ENCODE data around the gene FLNA.
"Not testable (repeated sequence)": the region's sequence is repeated elsewhere in the genome, so short reads cannot be mapped to it uniquely, and the experiment has no call there.

FLNA gene

DNA sequence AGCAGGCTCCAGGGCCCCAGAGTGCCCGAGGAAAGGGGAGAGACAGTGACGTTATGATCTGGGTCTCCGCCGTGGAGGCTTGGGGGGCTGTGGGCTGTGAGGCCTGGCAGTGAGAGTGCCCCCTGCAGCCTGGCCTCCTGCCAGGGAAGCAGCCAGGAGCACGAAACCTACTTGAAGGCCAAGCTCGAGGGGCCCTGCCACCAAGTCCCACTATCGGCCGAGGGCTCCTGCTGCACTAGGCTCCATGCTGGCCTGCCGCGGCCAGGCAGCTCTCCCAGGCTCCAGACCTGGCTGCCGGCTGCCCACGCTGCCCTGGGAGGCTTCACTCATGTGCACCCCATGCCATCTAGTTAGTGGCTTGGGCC is 18.7 kb downstream of the FLNA start:
- no peak for DNase-seq

GRCh38 chrX:154355094-154355775 is 19.2 kb downstream of the FLNA start:
- DNase-seq, result no peak

DNA sequence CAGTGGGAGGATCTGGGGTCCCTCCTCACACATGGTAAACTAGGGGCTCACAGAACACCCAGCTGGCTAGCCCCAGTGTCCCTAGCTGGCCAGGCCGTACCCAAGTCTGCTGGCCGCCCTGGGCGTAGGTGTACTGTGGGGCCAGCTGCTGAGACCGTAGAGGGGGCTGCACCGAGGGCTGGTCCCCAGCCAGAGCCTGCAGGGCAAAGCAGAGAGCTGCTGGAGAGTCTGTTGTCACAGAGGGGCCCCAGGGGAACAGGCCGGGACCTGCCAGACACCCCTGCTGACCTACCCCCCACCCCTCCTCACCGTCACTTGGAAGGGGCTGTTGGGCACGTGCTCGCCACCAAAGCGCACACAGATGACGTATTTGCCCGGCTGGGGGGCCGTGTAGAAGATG is 19.9 kb downstream of the FLNA start:
- no peak for DNase-seq

DNA sequence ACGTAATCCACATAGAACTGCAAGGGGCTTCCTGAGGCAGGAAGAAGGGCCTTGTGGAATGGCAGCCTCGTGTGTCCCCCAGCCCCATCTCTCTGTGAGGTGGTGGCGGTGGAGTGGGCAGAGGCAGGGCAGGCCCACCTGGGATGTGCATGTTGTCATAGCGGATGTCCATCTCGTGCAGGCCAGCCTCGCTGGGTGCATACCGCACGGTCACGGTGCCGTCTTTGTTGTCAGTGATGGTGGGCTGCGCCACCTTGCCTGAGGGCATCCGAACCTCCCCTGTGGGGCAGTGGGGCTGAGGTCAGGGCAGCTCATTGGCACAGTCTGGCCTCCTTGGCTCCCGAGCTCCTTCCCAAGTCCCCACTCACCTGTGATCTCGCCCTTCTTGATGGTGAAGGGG is 20.4 kb downstream of the FLNA start:
- DNase-seq, result no peak

DNA sequence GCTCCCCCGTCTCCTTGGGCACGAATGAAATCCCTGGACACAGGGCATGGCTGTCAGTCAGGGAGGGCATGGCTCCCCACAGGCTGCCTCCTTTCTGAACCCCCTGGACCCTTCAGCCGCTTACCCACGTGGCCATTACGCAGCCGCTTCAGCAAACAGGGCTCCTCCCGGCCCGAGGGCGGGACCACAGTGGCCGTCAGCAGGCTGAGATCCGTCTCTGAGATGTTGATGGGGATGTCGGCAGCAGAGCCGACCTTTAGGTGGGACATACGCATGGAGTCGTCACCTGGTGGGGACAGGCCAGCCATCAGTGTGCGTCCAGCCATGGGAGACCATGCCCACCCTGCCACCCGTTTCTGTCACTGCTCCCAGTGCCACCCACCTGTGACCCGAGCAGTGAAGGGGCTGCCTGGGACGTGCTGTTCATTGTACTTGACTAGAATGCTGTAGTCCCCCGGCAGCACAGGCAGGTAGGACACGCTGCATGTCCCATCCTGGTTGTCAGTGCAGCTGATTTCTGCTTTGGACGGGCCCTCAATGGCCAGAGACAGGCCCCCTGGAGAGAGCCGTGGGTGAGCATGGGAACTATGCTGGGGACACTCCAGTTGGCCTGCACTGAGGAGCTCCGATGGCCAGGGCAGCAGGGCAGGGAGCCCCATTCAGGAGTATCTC is 21.1 kb downstream of the FLNA start:
- DNase-seq, result no peak

- DNase-seq, result no peak
These were observed 22.0 kb downstream of the FLNA start for GRCh38 chrX:154352466-154352865.

DNA sequence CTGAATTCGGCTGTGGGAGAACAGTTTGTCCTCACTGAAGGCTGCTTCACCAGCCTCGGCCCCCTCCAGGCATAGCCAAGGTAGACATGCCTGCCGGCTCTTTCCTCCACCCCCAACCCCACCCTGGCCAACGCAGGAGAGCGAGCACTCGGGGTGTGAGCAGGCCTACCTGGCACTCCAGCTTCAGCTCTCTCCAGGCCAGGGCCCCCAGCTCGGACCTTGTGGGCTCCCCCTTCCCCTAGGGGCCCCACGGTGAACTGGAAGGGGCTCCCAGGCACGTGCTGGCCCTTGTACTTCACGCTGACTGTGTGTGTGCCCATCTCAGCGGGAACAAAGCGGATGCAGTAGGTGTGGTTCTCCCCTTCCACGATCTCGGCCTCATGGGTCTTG is 22.4 kb downstream of the FLNA start:
- no peak for DNase-seq

DNA sequence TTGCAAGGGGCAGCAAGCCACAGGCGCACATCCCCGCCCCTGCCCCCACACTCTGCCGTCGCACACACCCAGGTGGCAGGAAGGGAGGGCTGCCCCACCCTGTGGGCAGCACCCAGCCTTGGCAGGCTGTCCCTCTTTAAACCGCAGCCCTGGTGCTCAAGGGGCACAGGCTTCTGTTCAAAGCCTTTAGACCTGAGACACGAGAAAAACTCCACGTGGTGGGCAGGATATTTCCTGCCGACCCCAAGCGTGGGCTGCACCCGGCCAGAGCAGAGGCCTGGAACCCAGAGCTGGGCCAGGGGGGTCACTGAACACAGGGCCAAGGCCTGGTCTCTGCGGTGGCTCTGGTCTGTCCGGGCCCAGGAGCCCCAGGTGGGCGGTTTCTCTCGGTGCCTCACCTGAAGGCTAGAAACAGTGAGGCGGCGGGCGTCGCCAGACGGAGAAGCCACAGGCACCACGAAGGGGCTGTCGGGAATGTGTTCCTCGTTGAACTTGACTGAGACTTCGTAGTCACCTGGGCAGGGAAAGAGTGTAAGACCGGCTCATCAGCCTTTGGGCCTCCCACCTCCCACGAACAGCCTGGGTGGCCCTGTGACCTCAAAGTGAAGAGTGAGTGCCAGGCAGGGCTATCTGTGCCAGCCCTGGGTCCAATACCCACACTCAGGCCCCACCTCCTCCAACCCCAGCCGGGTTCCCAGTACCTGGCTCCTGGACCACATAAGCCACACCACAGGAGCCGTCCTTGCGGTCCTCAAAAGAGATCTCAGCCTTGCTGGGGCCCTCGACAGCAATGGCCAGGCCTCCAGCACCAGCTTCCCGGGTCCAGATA is 23.0 kb downstream of the FLNA start:
- no peak for DNase-seq

DNA sequence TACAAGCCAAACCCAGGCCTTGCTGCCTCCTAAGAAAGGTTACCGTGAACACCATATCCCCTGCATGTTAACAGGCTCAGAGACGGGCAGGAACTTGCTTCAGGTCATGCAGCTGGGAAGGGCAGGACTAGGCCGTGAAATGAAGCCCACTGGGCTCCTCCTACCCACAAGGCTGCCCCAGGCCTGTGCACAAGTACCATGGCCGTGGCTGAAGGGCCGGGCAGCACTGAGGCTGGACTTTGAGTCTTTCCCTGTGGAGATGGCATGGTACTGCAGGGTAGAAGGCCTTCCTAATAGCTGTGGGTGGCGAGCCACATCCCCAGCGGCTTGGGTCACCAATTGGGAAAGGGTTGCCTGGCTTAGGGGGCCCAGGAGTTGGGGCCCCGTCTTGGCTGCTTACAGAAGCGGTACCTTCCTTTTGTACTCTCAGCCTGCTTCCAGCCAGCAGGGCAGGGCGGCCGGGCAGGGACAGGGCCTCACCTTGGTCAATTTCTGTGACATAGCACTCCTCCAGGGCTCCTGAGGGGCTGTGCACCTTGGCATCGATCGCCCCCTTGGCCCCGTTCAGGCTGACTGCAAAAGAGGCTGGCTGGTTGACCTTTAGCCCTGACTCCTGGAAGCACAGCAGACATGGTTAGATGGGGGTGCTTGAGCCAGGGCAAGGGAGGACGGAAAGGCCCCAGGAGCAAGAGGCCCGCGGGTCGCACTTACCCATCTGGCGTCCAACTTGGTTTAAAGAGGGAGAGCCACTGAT is 23.8 kb downstream of the FLNA start:
- no peak for DNase-seq

DNA sequence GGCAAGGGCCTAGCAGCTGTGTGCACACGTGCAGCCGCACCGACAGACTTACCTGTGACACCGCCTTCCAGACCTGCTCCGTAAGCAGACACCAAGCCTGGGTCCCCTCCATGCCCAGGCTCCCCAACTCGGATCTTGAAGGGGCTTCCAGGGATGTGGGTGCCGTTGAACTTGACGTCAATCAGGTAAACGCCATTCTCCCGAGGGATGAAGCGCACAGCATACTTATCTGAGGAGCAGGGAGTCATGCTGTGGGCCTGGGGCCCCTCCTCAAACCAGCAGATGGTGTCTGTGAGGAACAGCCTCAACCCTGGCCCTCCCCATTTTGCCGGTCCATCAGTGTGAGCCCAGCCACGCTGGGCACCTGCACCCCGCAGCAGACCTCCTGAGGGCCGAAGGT is 24.5 kb downstream of the FLNA start:
- DNase-seq, result no peak

DNA sequence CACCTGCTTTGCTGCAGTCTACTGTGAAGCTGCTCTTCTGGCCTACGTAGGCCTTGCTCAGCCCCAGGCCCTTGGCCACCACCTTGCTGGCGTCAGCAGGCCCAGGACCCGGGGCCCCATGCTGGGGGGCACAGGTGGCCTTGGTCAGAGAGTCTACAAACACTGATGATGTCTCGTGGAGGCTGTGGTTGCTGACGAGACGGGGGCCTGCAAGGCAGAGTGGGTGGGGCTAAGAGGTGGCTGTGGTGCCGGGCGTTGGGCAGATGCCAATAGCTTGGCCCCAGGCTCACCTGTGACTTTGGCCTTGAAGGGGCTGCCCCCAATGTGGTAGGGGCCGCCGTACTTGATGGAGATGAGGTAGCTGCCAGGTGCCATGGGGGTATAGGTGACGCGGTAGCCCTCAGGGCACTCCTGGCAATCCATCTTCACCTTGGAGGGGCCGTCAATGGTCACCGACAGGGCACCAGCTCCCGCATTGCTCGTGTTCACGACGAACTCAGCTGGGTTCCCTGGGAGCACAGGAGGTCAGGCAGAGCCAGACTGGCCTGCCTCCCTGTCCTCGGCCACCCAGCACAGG is 25.0 kb downstream of the FLNA start:
- DNase-seq, result no peak

DNA sequence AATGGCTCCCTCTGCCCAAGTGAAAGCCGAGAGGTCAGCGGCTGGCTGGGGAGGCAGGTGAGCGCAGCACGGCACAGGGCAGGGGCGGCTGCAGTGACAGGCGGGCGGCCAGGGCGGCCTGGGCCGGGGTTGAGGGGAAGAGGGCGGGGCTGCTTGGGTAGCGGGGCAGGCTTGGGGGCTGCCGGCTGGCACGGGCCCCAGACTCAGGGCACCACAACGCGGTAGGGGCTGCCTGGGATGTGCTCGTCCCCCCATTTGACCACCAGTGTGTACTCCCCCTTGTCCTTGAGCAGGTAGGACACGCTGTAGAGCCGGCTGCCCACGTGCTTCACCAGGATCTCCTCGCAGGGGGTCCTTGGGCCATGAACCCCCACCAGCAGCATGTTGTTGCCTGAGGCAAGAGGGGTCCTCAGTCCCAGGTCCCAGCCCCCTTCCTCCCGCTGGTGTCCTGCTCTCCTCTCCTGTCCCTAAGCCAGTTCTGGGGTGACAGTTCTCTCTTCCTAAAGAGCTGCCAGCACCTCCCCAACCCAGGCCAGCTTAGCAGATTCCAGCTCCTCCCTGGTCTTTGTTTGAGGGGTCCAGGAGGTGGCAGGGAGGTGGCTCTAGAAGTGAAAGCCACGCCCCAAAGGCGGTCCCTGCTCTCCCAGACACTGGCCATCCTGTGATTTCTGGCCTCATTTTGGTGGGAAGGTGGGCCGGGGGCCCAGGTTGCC is 25.6 kb downstream of the FLNA start:
- no peak for DNase-seq

DNA sequence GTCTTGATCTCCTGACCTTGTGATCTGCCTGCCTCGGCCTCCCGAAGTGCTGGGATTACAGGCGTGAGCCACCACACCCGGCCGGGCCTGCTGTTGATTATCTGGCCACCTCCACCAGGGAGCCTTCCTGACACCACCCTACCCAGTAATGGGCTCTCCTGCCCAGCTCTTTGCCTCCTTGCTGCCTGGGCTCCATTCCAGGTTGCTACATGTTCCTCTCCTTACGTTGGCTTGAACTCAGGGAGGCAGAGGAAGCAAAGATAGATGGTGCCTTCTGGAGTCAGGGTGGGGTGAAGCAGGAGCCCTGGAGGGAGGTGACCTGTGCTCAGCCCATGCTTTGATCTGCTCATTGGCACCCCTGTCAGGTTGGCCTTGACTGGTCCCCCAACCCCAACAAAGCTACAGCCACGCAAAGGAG is 26.3 kb downstream of the FLNA start:
- DNase-seq, result no peak

DNA sequence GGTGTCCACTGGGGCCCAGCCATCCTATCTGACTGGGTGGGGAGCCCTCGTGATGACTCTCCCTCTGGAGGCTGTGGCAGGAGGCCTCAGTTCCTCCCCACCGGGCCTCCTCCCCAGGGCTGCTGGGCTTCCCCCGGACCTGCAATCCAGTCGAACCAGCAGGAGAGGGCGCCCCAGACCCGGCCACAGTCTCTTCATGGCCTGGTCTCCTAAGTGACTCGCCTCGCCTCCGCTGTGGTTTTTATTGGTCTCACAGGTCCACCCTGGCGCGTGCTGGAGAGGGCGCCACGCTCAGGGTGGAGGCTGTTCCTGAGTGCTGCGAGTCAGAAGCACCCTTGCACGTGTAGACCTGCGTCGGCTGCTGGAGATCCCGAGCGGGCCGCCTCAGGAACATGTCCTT is 30.8 kb downstream of the FLNA start:
- DNase-seq, result not testable (repeated sequence)

DNA sequence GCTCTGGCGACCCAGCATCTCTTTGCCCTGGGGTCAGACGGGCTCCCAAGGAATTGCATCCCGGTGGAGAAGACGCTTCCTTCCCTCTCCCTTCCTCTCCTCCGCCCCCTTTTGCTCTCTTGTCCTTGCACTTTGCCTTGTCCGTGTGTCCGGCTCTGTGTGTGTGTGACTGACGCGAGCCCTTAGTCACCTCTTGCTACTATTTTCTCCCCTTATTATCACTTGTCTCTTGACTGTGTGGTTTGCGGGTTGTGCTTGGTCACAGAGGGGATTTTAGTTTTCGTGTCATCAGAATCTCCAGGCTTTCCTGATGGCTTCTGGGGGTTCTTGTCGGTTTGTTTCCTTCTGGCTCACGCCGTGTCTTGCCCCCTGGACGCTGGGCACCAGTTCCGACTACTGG is 31.4 kb downstream of the FLNA start:
- DNase-seq, result not testable (repeated sequence)

DNA sequence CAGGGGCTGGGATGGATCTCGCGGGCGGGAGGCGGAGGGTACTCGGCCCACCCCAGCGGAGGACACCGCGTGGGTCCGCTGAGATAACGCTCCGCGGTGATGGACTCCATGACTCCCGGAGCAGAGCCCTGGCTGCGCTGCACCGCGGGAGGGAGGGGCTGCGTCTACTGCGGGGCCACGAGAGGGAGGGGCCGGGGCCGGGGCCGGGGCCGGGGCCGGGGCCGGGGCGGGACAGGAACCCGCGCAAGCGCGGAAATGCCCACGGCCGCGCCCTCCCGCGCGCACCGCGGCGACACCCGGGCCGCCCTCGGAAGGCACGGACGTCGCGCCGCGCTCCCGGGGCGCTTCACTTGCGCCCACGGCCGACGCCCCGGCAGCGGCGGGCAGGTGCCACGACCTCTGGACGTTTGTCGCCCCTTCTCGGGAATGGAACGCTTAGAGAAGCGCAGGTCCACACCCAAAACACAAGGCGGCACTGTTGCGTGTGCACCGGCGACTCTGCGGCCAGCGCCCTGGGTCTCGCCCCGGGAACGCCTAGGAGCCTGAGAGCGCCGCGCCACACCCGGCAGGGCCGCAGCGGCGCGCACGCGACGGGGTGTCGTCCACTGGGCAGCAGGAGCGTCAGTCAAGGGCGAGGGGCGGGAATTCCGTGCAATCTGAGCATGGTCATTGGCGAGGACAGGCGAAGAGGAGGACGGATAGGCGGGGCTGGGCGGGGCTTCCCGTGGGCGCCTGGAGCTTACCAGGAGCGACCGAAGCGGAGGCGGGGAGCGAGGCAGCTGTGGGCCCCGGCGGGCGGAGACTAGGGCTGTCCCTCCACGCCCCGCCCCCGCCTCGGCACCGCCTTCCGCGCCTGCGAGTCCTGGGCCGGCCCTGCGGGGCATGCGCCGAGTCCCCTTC is 32.8 kb downstream of the FLNA start:
- not testable (repeated sequence) for DNase-seq

DNA sequence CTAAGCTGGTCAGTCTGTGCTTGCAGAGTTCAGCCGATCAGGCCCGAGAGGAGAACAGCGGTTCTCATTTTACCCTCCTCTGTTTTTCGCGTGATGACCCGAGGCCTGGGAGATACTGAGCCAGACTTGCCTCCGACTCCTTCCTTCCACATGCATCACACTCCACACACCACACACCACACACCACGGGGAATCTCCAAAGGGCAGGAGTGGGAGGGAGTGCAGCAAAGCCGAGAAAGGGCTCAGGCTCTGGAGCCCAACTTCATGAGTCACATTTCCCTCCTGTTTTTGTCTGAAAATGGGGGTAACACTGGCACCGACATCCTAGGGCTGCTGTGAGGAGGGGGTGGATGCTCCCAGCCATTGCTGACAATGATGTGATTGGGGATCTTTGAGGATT is 39.9 kb downstream of the FLNA start:
- DNase-seq, result no peak

DNA sequence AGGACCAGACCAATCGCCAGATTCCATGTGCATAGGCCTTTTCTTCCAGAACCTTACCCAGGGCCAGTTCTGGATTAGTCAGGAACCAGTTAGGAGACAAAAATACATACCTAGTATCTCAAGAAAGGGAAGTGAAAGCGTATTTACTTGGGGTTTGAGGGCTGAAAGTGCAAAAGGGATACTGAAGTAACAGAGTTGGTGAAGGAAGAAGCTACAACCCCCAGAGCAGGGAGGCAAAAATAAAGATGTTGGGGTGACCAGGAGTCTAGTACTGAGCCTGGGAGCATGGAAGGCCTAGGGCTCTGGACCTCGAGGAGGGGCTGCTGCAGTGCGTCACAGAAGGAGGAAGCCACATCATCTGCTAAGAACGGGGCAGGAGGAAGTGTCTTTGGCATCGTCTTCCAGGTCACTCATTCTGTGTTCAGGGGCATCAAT is 40.6 kb downstream of the FLNA start:
- no peak for DNase-seq

DNA sequence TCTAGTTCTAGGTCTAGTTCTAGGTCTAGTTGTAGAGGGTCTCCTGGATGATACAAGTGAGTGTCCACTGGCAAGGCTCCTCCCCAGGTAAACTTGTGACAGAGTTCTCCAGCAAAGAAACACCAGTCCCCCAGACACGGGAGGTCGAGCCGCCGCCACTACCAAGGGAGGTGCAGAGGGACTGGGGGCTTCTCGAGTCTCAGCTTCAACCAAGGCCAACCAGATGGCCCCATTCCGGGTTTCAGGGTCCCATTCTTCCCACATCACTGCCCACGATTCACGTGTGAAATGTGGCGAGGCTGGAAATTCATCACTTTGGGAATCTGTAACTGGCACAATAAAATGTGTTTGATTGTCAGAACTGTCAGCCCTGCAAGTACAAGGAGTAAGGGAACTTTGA is 41.3 kb downstream of the FLNA start:
- DNase-seq, result no peak

GRCh38 chrX:154332561-154332960 is 41.9 kb downstream of the FLNA start:
- no peak for DNase-seq

DNA sequence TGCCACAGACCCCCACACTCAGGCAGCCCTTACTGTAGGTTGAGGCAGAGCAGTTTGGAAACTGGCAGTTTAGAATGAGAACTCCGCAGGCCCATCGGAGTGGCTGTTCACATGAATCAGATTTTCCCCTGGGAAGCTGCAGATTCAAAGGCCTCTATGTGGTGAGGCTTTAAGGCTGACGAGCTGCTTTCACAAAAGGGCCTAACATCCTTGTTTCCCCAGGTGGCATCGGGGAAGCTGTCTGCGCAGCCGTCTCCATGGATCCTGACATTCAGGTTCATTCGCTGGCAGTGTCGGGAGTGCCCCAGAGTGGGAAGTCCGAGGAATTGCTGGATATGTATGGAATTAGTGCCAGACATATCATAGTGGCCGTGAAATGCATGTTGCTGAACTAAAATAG is 45.1 kb downstream of the FLNA start:
- DNase-seq, result no peak

Measured in NCI-H524 treated with DMSO at 0.1 percent for 48 hours (cell line).